SH-SY5Y (cell line): ENCODE measurements around the gene GREB1.

Experiments
- GATA2 ChIP-seq: IDR thresholded peaks from 2 replicates; pipeline ENCODE4 v1.6.1; 2011; ENCODE audit warnings: mild to moderate bottlenecking, low read depth, low read length
- GATA3 ChIP-seq: IDR thresholded peaks from 2 replicates; pipeline ENCODE4 v1.6.1; 2011; ENCODE audit warnings: low read depth, mild to moderate bottlenecking, low read length, moderate library complexity

- TF ChIP-seq GATA2: no peak
- TF ChIP-seq GATA3: no peak
Measured at GRCh38 chr2:11513319-11513718, 20.5 kb upstream of the GREB1 start.
